Muscle of back (tissue), 11 donors: ENCODE results near the gene CDKAL1. TPM values are rescaled to one million over a fixed set of nuclear protein-coding genes. Genes with fewer than 3 reads are reported as not detected.
"Not testable (repeated sequence)": the region's sequence is repeated elsewhere in the genome, so short reads cannot be mapped to it uniquely, and the experiment has no call there.

Source experiments
- DNase-seq, 3 donors: peaks; one replicate each; pipeline versions ENCODE4 v3.0.0 to v3.0.0-alpha.2; 2013
- polyA plus RNA-seq, 10 donors: library from polyadenylated mRNA; unstranded; fragments of 120-200 nt; gene quantifications; one replicate each; pipeline ENCODE4 v1.2.1, GENCODE V29; 2013; ENCODE audit not compliant: insufficient read length in 10 of 10

CDKAL1 gene
- polyA plus RNA-seq, 10 donors = 10.7 to 17.1 (median 13.9) TPM

GRCh38 chr6:20919677-20920385 is 385.6 kb downstream of the CDKAL1 start:
- no peak for DNase-seq

GRCh38 chr6:20921578-20921977 is 387.3 kb downstream of the CDKAL1 start:
- DNase-seq = no peak

- DNase-seq = no peak
Measured at GRCh38 chr6:20922743-20923142, 388.5 kb downstream of the CDKAL1 start.

- not testable (repeated sequence) for DNase-seq
Measured at GRCh38 chr6:20924094-20924493, 389.8 kb downstream of the CDKAL1 start.

GRCh38 chr6:20924911-20925543 is 390.8 kb downstream of the CDKAL1 start:
- no peak for DNase-seq

GRCh38 chr6:20927130-20927860 is 393.0 kb downstream of the CDKAL1 start:
- DNase-seq = peak in 2 of 3 donors; percentile 31 to 50

- DNase-seq = no peak
Measured at GRCh38 chr6:20929283-20929682, 395.0 kb downstream of the CDKAL1 start.

GRCh38 chr6:20931093-20931492 is 396.8 kb downstream of the CDKAL1 start:
- no peak for DNase-seq

GRCh38 chr6:20931772-20932171 is 397.5 kb downstream of the CDKAL1 start:
- no peak for DNase-seq

GRCh38 chr6:20932284-20932683 is 398.0 kb downstream of the CDKAL1 start:
- DNase-seq = no peak

GRCh38 chr6:20933057-20933788 is 399.0 kb downstream of the CDKAL1 start:
- DNase-seq = no peak

GRCh38 chr6:20936949-20937348 is 402.7 kb downstream of the CDKAL1 start:
- DNase-seq = no peak

- DNase-seq = no peak
Measured at GRCh38 chr6:20939161-20939775, 405.0 kb downstream of the CDKAL1 start.

GRCh38 chr6:20943040-20943627 is 408.9 kb downstream of the CDKAL1 start:
- DNase-seq = no peak

- DNase-seq = no peak
Measured at GRCh38 chr6:20943922-20944321, 409.7 kb downstream of the CDKAL1 start.

- peak in 1 of 3 donors; percentile 20 for DNase-seq
Measured at GRCh38 chr6:20946022-20946421, 411.8 kb downstream of the CDKAL1 start.

- DNase-seq = no peak
Measured at GRCh38 chr6:20946890-20947289, 412.6 kb downstream of the CDKAL1 start.

- no peak for DNase-seq
Measured at GRCh38 chr6:20947977-20948376, 413.7 kb downstream of the CDKAL1 start.

- no peak for DNase-seq
Measured at GRCh38 chr6:20948556-20948955, 414.3 kb downstream of the CDKAL1 start.

- DNase-seq = no peak
Measured at GRCh38 chr6:20949138-20949537, 414.9 kb downstream of the CDKAL1 start.
